AG20443 (cell line): ENCODE measurements around the gene OR2T2.
"Not testable (repeated sequence)": the region's sequence is repeated elsewhere in the genome, so short reads cannot be mapped to it uniquely, and the experiment has no call there.

ENCODE experiments used
- DNase-seq: peaks from one replicate; pipeline ENCODE4 v3.0.0; 2012; ENCODE audit warnings: low spot score, mixed read lengths

The OR2T2 gene

DNA sequence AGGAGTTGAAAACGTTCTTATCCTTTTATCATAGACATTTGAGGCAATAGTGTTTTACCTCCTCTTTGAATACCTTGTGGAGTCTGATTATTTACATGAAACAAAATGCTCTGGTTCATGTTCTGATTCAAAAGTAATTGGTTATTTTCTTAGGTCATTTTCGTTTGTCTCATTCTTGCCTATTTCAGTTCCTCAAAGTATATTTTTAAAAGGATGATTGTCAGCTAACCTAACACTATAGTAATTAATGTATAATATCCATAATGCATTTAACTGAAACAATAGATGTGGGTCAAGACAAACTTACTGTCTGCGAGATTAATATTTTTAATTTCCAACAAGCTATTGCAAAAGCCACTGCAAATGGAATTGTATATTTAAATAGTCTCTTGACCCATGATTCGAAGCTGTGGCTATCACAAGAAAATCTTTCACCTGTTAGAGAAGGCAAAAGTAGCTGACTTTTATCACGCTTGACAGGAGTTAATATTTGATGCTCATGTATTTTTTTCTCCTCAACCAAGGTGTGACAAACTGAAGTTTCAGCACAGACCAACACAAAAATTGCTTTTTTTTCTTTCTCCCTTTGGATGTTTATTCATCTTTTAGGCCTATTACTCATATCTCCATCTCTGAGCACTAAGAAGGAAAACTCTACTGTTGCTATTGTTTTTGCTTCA, 5.2 kb downstream of the OR2T2 start:
- DNase-seq: not testable (repeated sequence)

- not testable (repeated sequence) for DNase-seq
Observed at GRCh38 chr1:248453619-248454018, 8.2 kb downstream of the OR2T2 start.

DNA sequence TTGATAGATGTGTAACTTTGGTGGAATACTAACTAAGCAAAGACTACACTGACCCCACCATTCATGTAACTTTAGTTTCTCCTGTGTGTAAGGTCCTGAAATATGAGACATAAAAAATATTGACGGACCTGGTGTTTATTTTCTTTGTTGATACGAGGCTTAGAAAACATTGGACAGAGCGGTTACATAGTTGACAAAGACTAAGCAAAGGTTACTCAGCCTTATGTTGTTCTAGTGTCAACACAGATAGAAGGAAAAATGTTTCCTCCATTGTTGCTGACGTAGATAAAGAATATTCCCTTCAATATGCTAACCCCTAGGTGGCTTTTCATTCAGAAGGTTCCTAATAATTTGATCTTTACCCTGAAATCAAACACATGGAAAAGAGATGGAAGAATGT, 9.6 kb downstream of the OR2T2 start:
- DNase-seq: not testable (repeated sequence)

GRCh38 chr1:248456635-248457034, 11.2 kb downstream of the OR2T2 start:
- DNase-seq: not testable (repeated sequence)

DNA sequence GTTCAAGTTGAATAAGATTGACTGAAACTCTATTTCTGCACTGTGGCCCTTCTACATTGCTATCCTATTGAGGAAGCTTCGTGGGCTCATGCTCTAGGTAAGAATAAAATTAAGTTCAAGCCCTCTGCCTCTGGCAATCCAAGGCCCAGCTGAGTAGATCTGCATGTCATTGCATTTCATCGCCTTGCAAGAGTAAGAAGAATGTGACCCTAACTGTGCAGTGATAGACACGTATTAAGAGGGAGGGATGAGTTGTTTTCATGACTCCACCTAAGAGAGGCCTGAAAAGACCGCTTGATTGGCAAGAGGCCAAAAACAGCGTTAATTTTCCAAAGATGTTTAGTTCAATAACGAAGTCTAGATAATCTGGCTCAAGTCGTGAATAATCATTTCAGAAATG, 13.7 kb downstream of the OR2T2 start:
- not testable (repeated sequence) for DNase-seq

DNA sequence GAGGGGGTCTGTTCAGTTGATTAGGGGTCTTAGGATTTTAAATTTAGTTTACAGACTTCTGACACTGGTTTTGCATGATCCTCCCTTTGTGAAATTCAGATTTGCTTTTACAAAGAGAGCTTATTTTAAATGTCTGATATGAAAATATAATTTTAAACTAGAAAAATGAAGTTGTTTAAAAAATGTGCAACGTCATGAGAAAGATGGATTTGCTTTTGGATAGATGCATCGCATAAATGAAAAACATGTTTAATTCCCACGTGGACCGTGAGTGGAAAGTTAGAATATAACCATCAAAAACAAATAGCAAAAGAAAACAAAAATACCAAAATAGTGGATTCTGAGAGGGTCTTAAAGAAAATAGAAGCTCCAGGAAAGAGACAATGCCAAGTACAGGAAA, 25.7 kb downstream of the OR2T2 start:
- DNase-seq: no peak

DNA sequence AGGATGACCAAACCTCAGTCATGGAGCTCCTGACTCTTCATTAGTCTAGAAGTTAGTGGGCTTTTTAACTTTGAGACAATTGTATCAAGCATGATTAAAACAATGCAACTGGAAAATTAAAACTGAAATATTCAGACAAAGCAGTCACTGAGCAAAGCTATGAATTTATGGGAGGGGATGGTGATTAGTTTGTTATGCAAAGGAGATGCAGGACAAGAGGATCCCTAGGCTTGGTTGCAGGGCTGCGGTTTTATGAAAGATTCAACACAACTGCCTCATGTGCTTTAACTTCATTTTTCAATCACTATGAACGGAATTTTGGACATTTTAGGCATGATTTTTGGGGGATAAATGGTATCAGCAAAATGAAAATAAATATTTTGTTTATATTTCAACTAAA, 26.7 kb downstream of the OR2T2 start:
- DNase-seq: not testable (repeated sequence)

- not testable (repeated sequence) for DNase-seq
Observed at GRCh38 chr1:248473051-248473450, 27.6 kb downstream of the OR2T2 start, which contains the start of gene OR2T3. TSS of gene OR2T3 (plus strand) at chr1:248473351. CDS start at chr1:248473351, 0 bp downstream.

GRCh38 chr1:248475660-248476059, 30.2 kb downstream of the OR2T2 start:
- DNase-seq: not testable (repeated sequence)

DNA sequence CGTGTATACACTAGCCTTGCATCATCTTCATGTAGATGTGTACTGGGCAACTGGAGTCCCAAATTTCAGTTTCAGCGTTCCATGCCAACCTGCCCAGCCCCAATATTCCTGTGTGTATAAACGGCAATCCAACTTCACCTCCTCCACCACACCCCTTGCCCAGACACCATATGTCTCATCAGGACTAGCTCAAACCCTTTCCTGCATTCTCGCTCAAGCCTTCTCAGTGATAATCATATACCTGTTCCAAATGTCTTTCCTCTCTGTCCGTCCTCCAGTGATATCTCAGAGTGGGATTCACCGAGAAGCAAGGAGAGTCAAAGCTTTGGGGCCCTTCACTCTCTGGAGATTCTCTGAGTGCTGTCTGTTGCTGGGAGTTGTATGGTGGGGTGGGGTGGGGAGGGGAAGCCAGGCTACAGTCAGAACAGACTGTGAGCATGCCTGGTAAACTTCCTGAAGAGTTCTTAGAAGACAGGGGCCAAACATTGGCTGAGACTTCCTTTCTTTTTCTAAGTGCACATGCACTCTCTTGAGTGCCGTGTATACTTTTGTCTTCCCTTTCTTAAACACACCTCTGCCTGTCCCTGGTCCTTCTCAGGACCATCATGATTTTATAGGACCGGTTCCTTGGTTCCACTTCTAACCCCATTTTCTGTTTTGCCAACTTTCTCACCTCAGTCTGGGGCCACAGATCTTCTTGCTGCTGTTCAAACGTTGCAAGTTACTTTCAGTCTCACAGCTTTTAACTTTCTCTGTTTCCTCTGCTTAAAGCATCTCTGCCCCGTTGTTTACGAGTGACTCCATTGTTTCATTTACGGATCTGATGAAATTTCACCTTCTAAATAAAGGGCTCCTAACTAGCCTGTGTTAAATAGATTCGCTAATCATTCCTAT, 36.5 kb downstream of the OR2T2 start:
- DNase-seq: not testable (repeated sequence)

- not testable (repeated sequence) for DNase-seq
Observed at GRCh38 chr1:248488289-248488688, 42.9 kb downstream of the OR2T2 start, which contains the start of gene OR2T5. TSS of gene OR2T5 (plus strand) at chr1:248488589. CDS start at chr1:248488589, 0 bp downstream.

GRCh38 chr1:248496661-248497060, 51.2 kb downstream of the OR2T2 start:
- not testable (repeated sequence) for DNase-seq

- DNase-seq: not testable (repeated sequence)
Observed at GRCh38 chr1:248500305-248501035, 55.0 kb downstream of the OR2T2 start.
